ENCODE measurements around the gene SYT6. TPM values are rescaled to one million over a fixed set of nuclear protein-coding genes. Genes with fewer than 3 reads are reported as not detected.

The SYT6 gene
- polyA plus RNA-seq, 3 donors from 2014 or later: not detected

GRCh38 chr1:114107474-114108435, 45.9 kb downstream of the SYT6 start:
- no peak for DNase-seq
- peaks cover 18 to 23% of the 10 kb centered on the region in 2 donors for H3K4me1 Mint-ChIP-seq
- no peak overlapping the region for H3K27ac Mint-ChIP-seq
- H3K9me3 Mint-ChIP-seq: no peaks in the 10 kb centered on the region
- no peak overlapping the region for H3K4me3 Mint-ChIP-seq
- no peaks in the 10 kb centered on the region for H3K36me3 Mint-ChIP-seq
- H3K27me3 Mint-ChIP-seq (ENCODE audit: low read depth in 3 of 3): peaks cover 0 to 7% (median 5%) of the 10 kb centered on the region in 3 donors

- Mint-ChIP-seq H3K4me3 (no peak overlapping the region), H3K36me3 (no peaks in the 10 kb centered on the region), H3K27me3 (ENCODE audit: low read depth in 3 of 3) (peaks cover 2 to 6% (median 4%) of the 10 kb centered on the region in 3 donors), H3K4me1 (peaks cover 10 to 15% of the 10 kb centered on the region in 2 donors), H3K27ac (no peak overlapping the region), H3K9me3 (no peaks in the 10 kb centered on the region)
- no peak for DNase-seq
Measured at GRCh38 chr1:114105421-114105979, 48.2 kb downstream of the SYT6 start.

- Mint-ChIP-seq H3K4me1 (peaks cover 10 to 15% of the 10 kb centered on the region in 2 donors), H3K4me3 (no peak overlapping the region), H3K36me3 (no peaks in the 10 kb centered on the region), H3K27me3 (ENCODE audit: low read depth in 3 of 3) (peaks cover 2 to 6% (median 4%) of the 10 kb centered on the region in 3 donors), H3K27ac (no peak overlapping the region), H3K9me3 (no peaks in the 10 kb centered on the region)
- DNase-seq: no peak
Measured at GRCh38 chr1:114104949-114105348, 48.7 kb downstream of the SYT6 start.

GRCh38 chr1:114103992-114104391, 49.7 kb downstream of the SYT6 start:
- no peak for DNase-seq
- no peak overlapping the region for H3K4me3 Mint-ChIP-seq
- peak overlapping the region in 4 of 6 donors; percentile 5 to 76 (median 32) for H3K27ac Mint-ChIP-seq
- H3K36me3 Mint-ChIP-seq: no peaks in the 10 kb centered on the region
- peaks cover 2 to 6% (median 4%) of the 10 kb centered on the region in 3 donors for H3K27me3 Mint-ChIP-seq (ENCODE audit: low read depth in 3 of 3)
- H3K4me1 Mint-ChIP-seq: peaks cover 10 to 15% of the 10 kb centered on the region in 2 donors
- no peaks in the 10 kb centered on the region for H3K9me3 Mint-ChIP-seq

GRCh38 chr1:114102136-114102535, 51.5 kb downstream of the SYT6 start:
- no peak for DNase-seq
- Mint-ChIP-seq H3K27ac (no peak overlapping the region), H3K9me3 (no peaks in the 10 kb centered on the region), H3K36me3 (no peaks in the 10 kb centered on the region), H3K4me3 (no peak overlapping the region), H3K4me1 (peaks cover 10 to 15% of the 10 kb centered on the region in 2 donors), H3K27me3 (ENCODE audit: low read depth in 3 of 3) (peaks cover 5 to 6% (median 6%) of the 10 kb centered on the region in 3 donors)

- no peaks in the 10 kb centered on the region for H3K36me3 Mint-ChIP-seq
- H3K4me1 Mint-ChIP-seq: peaks cover 10 to 15% of the 10 kb centered on the region in 2 donors
- H3K27me3 Mint-ChIP-seq (ENCODE audit: low read depth in 3 of 3): peaks cover 5 to 6% (median 6%) of the 10 kb centered on the region in 3 donors
- DNase-seq: no peak
- H3K4me3 Mint-ChIP-seq: no peak overlapping the region
- no peaks in the 10 kb centered on the region for H3K9me3 Mint-ChIP-seq
- H3K27ac Mint-ChIP-seq: no peak overlapping the region
Measured at GRCh38 chr1:114100148-114100547, 53.5 kb downstream of the SYT6 start.

GRCh38 chr1:114099268-114099667, 54.4 kb downstream of the SYT6 start:
- H3K4me1 Mint-ChIP-seq: peaks cover 6 to 12% of the 10 kb centered on the region in 2 donors
- no peak overlapping the region for H3K4me3 Mint-ChIP-seq
- no peak overlapping the region for H3K27ac Mint-ChIP-seq
- DNase-seq: no peak
- no peaks in the 10 kb centered on the region for H3K9me3 Mint-ChIP-seq
- H3K36me3 Mint-ChIP-seq: no peaks in the 10 kb centered on the region
- peaks cover 5 to 8% (median 6%) of the 10 kb centered on the region in 3 donors for H3K27me3 Mint-ChIP-seq (ENCODE audit: low read depth in 3 of 3)

GRCh38 chr1:114097109-114097508, 56.6 kb downstream of the SYT6 start:
- DNase-seq: no peak
- Mint-ChIP-seq H3K27me3 (ENCODE audit: low read depth in 3 of 3) (peaks cover 4 to 10% (median 6%) of the 10 kb centered on the region in 3 donors), H3K4me3 (no peak overlapping the region), H3K9me3 (no peaks in the 10 kb centered on the region), H3K4me1 (peaks cover 4 to 9% of the 10 kb centered on the region in 2 donors), H3K27ac (no peak overlapping the region), H3K36me3 (no peaks in the 10 kb centered on the region)

- Mint-ChIP-seq H3K9me3 (no peaks in the 10 kb centered on the region), H3K4me3 (no peak overlapping the region), H3K27ac (peak overlapping the region in 1 of 6 donors; percentile 2), H3K27me3 (ENCODE audit: low read depth in 3 of 3) (peaks cover 1 to 9% (median 4%) of the 10 kb centered on the region in 3 donors), H3K36me3 (no peaks in the 10 kb centered on the region), H3K4me1 (peaks cover 4 to 10% of the 10 kb centered on the region in 2 donors)
- no peak for DNase-seq
Measured at GRCh38 chr1:114094675-114095074, 59.0 kb downstream of the SYT6 start.

GRCh38 chr1:114094363-114094634, 59.4 kb downstream of the SYT6 start:
- Mint-ChIP-seq H3K27ac (no peak overlapping the region), H3K4me1 (peaks cover 7 to 14% of the 10 kb centered on the region in 2 donors), H3K9me3 (no peaks in the 10 kb centered on the region), H3K4me3 (no peak overlapping the region), H3K36me3 (no peaks in the 10 kb centered on the region), H3K27me3 (ENCODE audit: low read depth in 3 of 3) (peaks cover 1 to 11% (median 4%) of the 10 kb centered on the region in 3 donors)
- no peak for DNase-seq

GRCh38 chr1:114093624-114094362, 59.9 kb downstream of the SYT6 start:
- Mint-ChIP-seq H3K9me3 (no peaks in the 10 kb centered on the region), H3K27me3 (ENCODE audit: low read depth in 3 of 3) (peaks cover 1 to 11% (median 4%) of the 10 kb centered on the region in 3 donors), H3K36me3 (no peaks in the 10 kb centered on the region), H3K27ac (no peak overlapping the region), H3K4me3 (no peak overlapping the region), H3K4me1 (peaks cover 12 to 19% of the 10 kb centered on the region in 2 donors)
- peak in 1 of 3 donors; percentile 17 for DNase-seq

- Mint-ChIP-seq H3K27ac (no peak overlapping the region), H3K36me3 (no peaks in the 10 kb centered on the region), H3K9me3 (no peaks in the 10 kb centered on the region), H3K4me1 (peaks cover 24 to 31% of the 10 kb centered on the region in 2 donors), H3K4me3 (no peak overlapping the region), H3K27me3 (ENCODE audit: low read depth in 3 of 3) (peaks cover 0 to 8% (median 4%) of the 10 kb centered on the region in 3 donors)
- no peak for DNase-seq
Measured at GRCh38 chr1:114092186-114093062, 61.2 kb downstream of the SYT6 start.

GRCh38 chr1:114091711-114092110, 62.0 kb downstream of the SYT6 start:
- H3K9me3 Mint-ChIP-seq: no peaks in the 10 kb centered on the region
- DNase-seq: no peak
- H3K4me3 Mint-ChIP-seq: no peak overlapping the region
- H3K27me3 Mint-ChIP-seq (ENCODE audit: low read depth in 3 of 3): peaks cover 0 to 7% (median 4%) of the 10 kb centered on the region in 3 donors
- H3K4me1 Mint-ChIP-seq: peaks cover 24 to 31% of the 10 kb centered on the region in 2 donors
- H3K27ac Mint-ChIP-seq: no peak overlapping the region
- H3K36me3 Mint-ChIP-seq: no peaks in the 10 kb centered on the region
